Astrocyte (in vitro differentiated cells and primary cell): ENCODE measurements around the gene SLC35F4.

ENCODE experiments used
- CTCF ChIP-seq: IDR thresholded peaks from 2 replicates; pipeline ENCODE4 v1.5.1; 2011; ENCODE audit warnings: low read depth, mild to moderate bottlenecking, inconsistent platforms, low read length, moderate library complexity; ENCODE audit not compliant: insufficient read depth
- EZH2 ChIP-seq: IDR thresholded peaks from 2 replicates; pipeline ENCODE4 v1.6.1; 2012; ENCODE audit warnings: mild to moderate bottlenecking, low read length, inconsistent platforms; ENCODE audit not compliant: insufficient read depth

GRCh38 chr14:57753821-57754220 lies 112.1 kb downstream of the SLC35F4 start:
- TF ChIP-seq CTCF (no peak), EZH2 (no peak)
